GM18498 (cell line): ENCODE data around the gene CGB8.
"Not testable (repeated sequence)": the region's sequence is repeated elsewhere in the genome, so short reads cannot be mapped to it uniquely, and the experiment has no call there.

Experiments used
- ATAC-seq: cut with Tn5 transposase; IDR thresholded peaks from one replicate; pipeline ENCODE4 v1.9.1; 2021; ENCODE audit warnings: mild to moderate bottlenecking, moderate library complexity; ENCODE audit not compliant: unreplicated experiment

Gene CGB8

DNA sequence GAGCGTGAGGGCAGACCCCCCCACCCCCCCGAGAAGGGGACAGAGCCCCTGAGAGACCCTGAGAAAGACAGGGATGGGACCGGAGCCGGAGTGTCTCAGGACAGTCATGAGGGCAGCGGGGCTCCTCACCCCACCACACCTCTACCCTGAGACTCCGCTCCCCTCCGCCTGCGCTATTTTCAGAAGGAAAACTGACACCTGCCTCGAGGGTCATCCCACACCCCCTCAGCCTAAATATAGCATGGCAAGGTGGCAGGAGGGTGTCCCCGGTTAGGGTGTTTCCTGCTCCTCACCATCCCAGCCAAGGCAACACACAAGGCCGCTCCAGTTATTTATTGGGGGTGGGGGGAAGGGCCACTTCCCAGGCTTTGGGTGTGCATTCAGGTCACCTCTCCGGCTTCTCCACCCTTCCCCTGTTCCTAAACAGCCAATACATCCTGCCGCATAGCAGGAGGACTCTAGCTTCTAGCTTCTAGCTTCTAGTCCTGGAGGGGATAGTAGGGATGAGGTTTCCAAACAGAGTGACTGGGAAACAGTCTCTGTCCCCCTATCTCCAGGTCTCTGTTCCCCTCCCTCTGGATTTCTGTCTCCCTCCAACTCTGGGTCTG is 17.1 kb upstream of the CGB8 start:
- ATAC-seq, result no peak

DNA sequence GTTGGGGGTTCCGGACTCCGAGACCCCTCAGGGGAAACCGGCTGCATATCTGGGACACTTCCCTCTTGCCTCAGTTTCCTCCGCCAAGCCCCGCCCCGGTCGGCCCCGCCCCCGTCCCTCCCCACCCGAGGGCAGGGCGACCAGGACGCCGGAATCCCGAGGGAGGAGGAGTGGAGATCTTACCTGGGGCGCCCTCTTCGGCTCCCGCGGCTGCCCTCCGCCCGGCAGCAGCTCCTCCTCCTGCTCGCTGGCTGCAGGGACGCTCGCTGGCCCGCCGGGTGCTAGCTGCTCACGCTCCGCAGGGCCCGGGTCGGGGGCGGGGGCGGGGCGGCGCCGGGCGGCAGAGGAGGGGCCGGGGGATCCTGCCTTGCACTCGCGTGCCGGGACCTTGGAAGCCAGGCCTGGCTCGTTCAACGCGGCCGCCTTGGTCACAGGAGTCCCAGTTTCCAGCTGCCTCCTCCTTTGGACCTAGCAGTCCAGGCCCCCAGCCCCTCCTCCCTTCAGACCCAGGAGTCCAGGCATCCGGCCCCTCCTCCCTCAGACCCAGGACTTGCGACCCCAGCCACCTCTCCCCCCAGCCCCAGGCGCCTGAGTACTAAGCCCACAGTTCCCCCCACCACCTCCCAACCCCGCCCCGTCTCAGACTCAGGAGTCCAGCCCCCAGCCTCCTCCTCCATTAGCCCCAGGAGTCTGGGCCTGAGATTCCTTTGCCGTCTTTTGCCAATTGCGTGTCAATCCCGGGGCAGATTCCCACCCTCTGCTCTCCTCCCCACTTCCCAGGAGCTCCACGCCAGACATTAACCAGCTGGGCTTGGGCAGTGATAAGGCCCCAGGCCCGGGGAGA is 16.1 kb upstream of the CGB8 start, which contains the start of gene NTF4:
NTF4 (minus strand) TSS at position 51 of the 844 bp plus-strand sequence. CDS start 2,821 bp downstream, outside the sequence.
- ATAC-seq, result no peak

- ATAC-seq, result no peak
Measured at GRCh38 chr19:49064029-49064629, 15.2 kb upstream of the CGB8 start.

DNA sequence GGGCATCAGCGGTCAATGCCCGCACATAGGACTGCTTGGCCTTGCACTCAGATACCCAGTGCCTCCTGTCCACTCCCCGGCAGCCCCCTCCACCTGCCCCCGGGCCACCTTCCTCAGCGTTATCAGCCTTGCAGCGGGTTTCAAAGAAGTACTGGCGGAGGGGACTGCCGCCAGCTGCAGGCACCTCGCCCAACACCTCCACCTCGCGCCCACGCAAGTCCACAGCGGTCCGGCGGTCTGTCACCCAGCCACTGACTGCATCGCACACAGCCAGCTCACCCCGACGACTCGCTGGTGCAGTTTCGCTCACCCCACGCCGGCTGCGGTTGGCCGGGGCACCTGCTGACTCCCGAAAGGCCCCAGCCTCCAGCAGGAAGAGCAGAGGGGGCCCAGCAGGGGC is 12.5 kb upstream of the CGB8 start:
- no peak for ATAC-seq

DNA sequence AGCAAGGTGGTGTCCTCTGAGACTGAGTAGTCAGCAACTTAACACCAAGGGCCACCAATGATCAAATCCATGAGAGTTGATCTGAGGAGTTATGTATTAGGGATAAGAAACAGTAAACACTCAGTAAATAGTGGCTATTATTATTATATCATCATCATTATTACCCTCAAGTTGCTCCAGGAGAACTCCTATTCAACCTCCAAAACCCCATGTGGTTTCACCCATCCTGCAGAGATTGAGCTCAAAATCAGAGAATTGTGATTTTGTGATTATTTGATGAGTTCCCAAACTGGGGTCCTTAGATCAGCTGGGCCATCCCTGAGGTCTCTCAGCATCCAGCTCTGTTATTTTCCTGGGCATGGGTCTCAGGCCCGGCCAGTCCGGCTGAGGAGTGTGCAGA is 12.1 kb upstream of the CGB8 start:
- no peak for ATAC-seq

- no peak for ATAC-seq
Measured at GRCh38 chr19:49059053-49059452, 10.1 kb upstream of the CGB8 start.

DNA sequence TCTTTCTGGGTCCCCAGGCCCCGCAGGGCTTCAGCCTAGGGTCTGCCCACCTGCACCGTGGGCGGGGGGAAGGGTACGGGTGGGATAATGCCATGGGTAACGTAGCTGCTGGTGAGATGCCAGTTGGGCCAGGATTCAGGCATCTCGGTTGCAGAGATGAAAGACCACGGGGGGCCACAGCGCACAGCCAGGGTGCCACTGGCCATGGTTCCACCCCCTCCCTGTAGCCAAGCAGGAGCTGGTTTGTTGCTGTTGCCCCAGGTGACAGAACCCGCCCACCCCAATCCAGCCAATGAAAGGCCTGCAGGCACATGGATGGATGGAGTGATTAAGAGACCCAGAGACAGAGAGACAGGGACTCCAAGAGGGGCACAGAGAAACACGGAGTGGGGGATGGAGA is 9.7 kb upstream of the CGB8 start:
- ATAC-seq, result no peak

GRCh38 chr19:49057636-49058234 is 8.8 kb upstream of the CGB8 start, which contains the start of gene CGB7:
Gene CGB7, minus strand, starts transcription at chr19:49057749. Its CDS starts 2,374 bp downstream, at chr19:49055375.
- no peak for ATAC-seq

GRCh38 chr19:49056902-49057596 is 8.1 kb upstream of the CGB8 start:
- ATAC-seq, result not testable (repeated sequence)

- no peak for ATAC-seq
Measured at GRCh38 chr19:49056101-49056901, 7.4 kb upstream of the CGB8 start.

GRCh38 chr19:49050376-49051033 is 1.6 kb upstream of the CGB8 start:
- ATAC-seq, result not testable (repeated sequence)

DNA sequence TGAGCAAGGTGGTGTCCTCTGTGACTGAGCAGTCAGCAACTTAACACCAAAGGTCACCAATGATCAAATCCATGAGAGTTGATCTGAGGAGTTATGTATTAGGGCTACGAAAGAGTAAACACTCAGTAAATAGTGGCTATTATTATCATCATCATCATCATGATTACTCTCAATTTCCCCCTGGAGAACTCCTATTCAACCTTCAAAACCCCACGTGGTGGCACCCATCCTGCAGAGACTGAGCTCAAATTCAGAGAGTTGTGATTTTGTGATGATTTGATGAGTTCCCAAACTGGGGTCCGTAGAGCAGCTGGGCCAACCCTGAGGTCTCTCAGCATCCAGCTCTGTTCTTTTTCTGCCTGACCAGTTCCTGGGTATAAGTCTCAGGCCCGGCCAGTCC is 923 bp upstream of the CGB8 start:
- not testable (repeated sequence) for ATAC-seq

DNA sequence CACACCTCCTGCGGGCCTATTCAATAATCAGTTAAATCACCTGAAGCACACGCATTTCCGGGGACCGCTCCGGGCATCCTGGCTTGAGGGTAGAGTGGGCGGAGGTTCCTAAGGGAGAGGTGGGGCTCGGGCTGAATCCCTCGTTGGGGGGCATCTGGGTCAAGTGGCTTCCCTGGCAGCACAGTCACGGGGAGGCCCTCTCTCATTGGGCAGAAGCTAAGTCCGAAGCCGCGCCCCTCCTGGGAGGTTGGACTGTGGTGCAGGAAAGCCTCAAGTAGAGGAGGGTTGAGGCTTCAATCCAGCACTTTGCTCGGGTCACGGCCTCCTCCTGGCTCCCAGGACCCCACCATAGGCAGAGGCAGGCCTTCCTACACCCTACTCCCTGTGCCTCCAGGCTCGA is 5.4 kb downstream of the CGB8 start, which contains the start of gene CGB5:
CGB5 (plus strand) TSS at position 301 of the 400 bp plus-strand sequence. CDS start 362 bp downstream, outside the sequence.
- not testable (repeated sequence) for ATAC-seq

GRCh38 chr19:49042666-49043065 is 6.2 kb downstream of the CGB8 start:
- not testable (repeated sequence) for ATAC-seq

DNA sequence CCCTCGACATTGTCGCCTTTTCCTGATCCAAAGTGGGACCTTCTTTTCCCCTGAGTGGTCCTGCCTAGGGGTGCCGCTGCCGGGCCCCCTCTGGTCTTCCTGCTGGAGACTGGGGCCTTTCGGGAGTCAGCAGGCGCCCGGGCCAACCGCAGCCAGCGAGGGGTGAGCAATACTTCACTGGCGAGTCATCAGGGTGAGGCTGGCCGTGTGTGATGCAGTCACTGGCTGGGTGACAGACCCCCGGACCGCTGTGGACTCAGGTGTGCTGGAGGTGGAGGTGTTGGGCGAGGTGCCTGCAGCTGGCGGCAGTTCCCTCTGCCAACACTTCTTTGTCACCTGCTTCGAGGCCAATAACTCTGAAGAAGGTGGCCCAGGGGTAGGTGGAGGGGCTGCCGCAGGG is 6.7 kb downstream of the CGB8 start:
- ATAC-seq, result no peak

- ATAC-seq, result not testable (repeated sequence)
Measured at GRCh38 chr19:49039736-49040135, 9.2 kb downstream of the CGB8 start.

DNA sequence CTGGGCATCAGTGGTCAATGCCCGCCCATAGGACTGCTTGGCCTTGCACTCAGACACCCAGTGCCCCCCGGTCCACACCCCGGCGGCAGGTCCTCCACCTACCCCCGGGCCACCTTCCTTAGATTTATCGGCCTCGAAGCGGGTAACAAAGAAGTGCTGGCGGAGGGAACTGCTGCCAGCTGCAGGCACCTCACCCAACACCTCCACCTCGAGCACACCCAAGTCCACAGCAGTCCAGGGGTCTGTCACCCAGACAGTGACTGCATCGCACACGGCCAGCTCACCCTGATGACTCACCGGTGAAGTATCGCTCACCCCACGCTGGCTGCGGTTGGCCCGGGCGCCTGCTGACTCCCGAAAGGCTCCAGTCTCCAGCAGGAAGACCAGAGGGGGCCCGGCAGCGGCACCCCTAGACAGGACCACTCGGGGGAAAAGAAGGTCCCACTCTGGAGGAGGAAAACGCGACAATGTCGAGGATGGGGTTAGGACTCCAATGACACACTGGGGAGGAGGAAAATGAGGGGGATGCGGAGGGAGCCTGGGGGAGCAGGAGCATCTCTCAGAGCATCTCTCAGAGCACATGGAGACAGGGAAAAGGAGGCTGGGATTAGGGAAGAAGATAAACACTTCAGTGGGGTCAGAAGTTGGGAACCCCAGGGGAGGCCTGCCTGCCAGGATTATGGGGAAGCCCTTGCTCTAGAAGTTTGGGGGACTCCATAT is 10.2 kb downstream of the CGB8 start:
- not testable (repeated sequence) for ATAC-seq

GRCh38 chr19:49038111-49038510 is 10.8 kb downstream of the CGB8 start:
- ATAC-seq, result not testable (repeated sequence)

GRCh38 chr19:49036815-49037214 is 12.1 kb downstream of the CGB8 start, which contains the start of gene CGB1:
Gene CGB1, minus strand, starts transcription at chr19:49036895. Its CDS starts 184 bp downstream, at chr19:49036711.
- ATAC-seq, result not testable (repeated sequence)
